Measurements from ENCODE around the gene CPXM1. TPM values are rescaled to one million over a fixed set of nuclear protein-coding genes. Genes with fewer than 3 reads are reported as not detected.
"Not testable (repeated sequence)": the region's sequence is repeated elsewhere in the genome, so short reads cannot be mapped to it uniquely, and the experiment has no call there.

Gene CPXM1
- polyA plus RNA-seq, 1 donor = 224 TPM

DNA sequence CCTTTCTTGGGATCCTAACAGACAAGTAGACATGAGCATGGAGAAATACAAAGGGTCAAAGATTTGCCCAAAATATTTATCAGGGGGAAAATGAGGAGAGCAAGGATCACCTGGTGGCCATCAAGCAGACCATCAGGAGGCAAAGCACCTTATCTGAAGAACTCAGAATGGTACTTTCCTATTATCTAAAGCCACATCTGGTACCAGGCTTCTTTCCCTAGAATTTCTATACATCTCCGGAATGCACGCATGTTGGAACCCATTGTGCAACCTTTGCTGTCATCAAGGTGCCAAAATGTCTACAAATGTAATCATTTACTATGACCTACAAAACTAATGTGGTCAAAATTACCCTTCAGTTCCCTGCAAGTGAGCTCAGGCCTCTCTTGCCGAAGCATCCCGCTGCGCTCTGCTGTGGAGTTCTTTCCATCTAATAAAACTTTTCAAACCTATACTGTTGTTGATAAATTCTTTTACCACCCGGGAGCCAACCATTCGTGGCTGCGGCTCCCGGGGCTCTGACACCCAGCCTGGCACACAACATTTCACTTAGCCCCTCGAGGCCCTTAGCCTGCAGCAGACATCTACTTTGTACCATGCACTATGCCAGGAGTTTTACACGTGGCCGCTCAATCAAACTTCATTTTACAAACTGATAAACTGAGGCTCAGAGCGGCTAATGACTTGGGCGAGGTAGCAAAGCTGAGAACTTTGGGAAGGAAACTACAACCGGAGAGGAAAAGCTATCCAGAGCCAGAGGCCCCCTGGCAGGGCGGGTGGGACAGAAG lies 3.8 kb upstream of the CPXM1 start:
- no peak for DNase-seq

GRCh38 chr20:2801286-2801728 lies 880 bp upstream of the CPXM1 start:
- DNase-seq = no peak

- no peak for DNase-seq
Measured at GRCh38 chr20:2799688-2800520, 523 bp downstream of the CPXM1 start.

- no peak for DNase-seq
Measured at GRCh38 chr20:2799271-2799670, 1.2 kb downstream of the CPXM1 start.

GRCh38 chr20:2798814-2799213 lies 1.6 kb downstream of the CPXM1 start:
- no peak for DNase-seq

GRCh38 chr20:2798095-2798805 lies 2.2 kb downstream of the CPXM1 start:
- no peak for DNase-seq

- DNase-seq = no peak
Measured at GRCh38 chr20:2797136-2797983, 3.1 kb downstream of the CPXM1 start.

DNA sequence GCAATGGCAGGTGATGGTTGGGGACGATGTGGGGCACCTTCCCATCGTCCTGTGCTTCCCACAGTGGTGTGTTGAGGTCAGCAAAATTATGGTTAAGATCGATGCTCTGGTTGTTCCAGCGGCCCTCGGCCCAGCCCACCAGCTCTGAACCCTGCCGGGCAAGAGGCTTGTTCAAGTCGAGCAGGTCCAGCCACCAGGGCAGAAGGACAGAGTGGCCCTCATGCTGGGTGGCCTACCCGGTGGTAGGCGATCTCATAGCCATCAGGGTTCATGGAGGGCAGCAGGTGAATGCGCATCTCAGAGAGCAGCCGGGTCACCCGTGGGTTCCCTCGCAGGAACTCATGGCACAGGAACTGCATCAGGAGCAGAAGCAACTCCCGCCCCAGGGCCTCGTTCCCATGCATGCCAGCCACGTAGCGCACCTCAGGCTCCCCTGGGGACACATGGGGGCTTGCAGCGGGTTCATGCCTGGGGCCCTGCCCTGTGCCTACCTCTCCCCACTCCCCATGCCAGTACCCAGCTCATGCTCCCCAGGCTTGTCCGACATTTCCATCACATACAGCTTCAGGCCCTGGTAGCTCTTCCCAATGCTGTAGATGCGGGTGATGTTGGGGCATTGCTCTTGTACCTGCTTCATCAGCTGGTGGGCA lies 4.3 kb downstream of the CPXM1 start:
- no peak for DNase-seq

DNA sequence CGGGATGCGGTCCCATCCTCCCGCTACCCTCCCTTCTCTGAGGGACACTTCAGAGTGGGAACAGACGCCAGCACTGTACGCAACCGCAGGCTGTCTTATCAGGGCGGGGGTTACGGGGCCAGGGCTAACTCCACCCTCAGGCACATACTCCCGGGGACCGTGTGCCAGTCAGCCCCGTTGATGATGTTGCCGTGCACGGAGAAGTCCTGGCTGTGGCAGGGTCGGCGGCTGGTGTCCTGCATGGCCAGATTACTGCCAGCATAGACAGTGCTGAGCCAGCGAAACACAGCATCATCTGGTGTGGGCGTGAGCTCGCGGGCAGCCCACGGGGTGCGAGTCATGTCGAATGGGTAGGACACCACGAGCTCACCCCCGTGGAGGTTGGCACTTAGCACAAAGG lies 5.0 kb downstream of the CPXM1 start:
- no peak for DNase-seq

DNA sequence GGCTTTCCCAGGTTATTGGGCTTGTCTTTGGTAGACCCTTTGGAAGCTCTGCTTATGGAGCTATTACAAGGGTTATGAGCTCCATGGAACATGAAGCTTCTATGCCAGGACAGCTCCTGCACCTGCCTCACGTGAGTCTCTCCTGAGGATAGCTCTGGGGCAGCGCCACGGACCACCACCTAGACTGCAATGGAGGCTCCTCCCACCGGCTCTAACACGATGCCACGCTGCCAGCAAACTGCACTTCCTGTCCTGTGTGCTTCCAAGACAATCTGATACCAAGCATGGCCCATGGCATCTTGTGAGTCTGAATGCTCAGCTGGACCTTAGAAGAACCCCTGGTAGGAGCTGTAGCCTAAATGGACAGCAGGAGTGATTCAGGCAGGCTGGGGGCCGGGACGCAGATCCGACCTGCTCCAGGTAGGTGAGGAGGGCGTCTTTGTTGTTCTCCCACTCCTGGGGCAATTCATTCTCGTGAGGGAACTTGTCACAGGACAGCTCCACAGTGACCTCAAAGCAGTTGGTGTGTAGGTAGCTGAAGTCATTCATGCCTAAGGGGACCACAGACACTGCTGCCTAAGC lies 5.5 kb downstream of the CPXM1 start:
- DNase-seq = no peak

- DNase-seq = no peak
Measured at GRCh38 chr20:2794202-2794748, 6.2 kb downstream of the CPXM1 start.

- no peak for DNase-seq
Measured at GRCh38 chr20:2793471-2793870, 7.0 kb downstream of the CPXM1 start.

DNA sequence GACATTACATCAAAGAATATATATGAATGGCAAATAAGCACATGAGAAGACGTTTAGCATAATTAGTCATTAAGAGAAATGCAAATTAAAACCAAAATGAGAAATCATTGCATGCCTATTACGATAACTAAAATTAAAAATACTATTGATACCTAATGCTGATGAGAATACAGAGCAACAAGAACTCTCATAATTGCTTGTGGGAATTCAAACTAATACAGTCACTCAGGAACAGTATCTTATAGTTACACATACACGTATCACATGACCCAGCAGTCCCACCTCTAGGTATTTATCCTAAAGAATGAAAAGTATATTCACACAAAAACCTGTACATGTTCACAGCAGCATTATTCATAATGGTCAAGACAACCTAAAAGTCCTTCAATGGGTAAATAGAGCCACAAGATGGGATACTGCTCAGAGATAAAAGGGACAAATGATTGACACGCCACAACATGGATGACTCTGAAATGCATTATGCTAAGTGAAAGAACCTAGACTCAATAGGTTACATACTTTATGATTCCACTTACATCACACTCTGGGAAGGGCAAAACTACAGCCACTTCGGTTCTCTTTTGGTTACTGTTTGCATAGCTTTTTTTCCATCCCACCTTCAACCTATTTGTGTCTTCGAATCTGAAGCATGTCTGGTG lies 16.4 kb downstream of the CPXM1 start:
- DNase-seq = no peak

DNA sequence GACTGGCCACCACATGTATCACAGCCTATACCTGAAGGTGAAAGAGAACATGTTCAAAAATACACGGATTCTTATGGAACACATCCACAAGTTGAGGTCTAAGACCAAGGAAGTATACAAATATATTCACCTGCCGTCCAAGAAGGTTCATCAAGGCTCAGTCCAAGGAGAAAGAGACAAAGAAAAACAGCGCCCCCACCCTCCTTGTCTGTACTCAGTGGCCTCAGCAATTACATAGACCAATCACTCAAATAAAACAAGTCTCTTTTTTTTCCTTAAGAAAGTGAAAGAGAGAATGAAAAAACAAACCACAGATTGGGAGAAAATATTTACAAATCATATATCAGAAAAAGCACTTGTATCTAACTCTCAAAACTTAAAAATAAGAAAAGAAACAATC lies 19.5 kb downstream of the CPXM1 start:
- no peak for DNase-seq

DNA sequence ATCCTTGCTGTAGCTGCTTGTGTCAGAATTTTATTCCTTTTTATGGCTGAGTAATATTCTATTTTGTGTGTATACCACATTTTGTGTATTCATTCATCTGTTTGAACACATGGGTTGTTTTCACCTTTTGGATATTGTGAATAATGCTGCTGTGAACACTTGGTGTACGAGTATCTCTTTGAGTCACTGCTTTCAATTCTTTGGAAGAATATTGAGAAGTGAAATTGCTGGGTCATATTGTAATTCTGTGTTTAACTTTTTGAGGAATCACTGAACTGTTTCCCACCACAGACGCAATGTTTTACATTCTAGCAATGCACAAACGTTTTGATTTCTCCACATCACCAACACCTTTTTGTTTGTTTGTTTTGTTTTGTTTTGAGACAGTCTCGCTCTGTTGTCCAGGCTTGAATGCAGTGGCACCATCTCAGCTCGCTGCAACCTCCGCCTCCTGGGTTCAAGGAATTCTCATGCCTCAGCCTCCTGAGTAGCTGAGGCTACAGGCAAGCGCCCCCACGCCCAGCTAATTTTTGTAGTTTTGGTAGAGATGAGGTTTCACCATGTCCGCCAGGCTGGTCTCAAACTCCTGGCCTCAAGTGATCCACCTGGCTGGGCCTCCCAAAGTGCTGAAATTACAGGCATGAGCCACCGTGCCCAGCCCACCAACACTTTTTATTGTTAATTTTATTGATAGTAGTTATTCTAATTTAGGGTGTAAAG lies 21.7 kb downstream of the CPXM1 start:
- DNase-seq = no peak

DNA sequence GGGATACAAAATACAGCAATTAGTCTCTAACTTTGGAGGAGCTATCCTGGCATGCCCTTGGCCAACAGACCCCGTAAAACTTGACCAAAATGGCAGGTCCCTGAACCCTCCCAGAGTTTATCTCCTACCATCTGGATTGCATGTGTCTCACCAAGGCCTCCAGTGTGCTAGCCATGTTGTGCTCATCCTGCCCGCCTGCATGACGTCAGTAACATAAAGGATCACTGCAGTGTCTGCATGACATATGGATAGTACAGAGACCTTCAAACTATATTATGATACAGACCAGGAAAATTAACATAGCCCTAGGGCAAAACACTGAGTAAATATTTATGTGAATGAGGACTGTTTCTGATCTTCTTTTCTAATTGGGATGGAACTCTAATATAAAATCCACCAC lies 25.3 kb downstream of the CPXM1 start:
- DNase-seq = no peak

DNA sequence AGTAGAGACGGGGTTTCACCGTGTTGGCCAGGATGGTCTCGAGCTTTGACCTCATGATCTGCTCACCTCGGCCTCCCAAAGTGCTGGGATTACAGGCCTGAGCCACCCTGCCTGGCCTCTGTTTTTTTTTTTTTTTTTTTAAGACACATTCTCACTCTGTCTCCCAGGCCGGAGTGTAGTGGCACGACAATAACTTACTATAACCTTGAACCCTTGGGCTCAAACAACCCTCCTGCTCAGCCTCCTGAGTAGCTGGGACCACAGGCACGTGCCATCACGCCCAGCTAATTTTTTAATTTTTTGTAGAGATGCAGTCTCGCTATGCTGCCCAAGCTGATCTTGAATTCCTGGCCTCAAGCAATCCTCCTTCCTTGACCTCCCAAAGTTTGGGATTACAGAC lies 26.6 kb downstream of the CPXM1 start:
- no peak for DNase-seq

- no peak for DNase-seq
Measured at GRCh38 chr20:2771631-2772080, 28.8 kb downstream of the CPXM1 start.

GRCh38 chr20:2770091-2770490 lies 30.3 kb downstream of the CPXM1 start:
- not testable (repeated sequence) for DNase-seq

Measured in left kidney (tissue), 2 donors.